ENCODE data around the gene EVX1.

Gene EVX1

GRCh38 chr7:27213433-27214238 is 29.0 kb upstream of the EVX1 start:
- Histone ChIP-seq H3K27me3 (ENCODE audit: insufficient read depth, low read depth, severe bottlenecking) (peaks cover 92% of the 10 kb centered on the region), H3K4me3 (ENCODE audit: low read depth, low read length) (no peak overlapping the region), H3K36me3 (no peaks in the 10 kb centered on the region), H3K27ac (no peak overlapping the region), H3K9me3 (ENCODE audit: severe bottlenecking) (no peaks in the 10 kb centered on the region)
- no peak for TF ChIP-seq CTCF (IDR thresholded peaks at IDR 0.05; ENCODE audit: low read depth, low read length)
- DNase-seq, result no peak

- Histone ChIP-seq H3K27ac (no peak overlapping the region), H3K4me3 (ENCODE audit: low read depth, low read length) (no peak overlapping the region), H3K27me3 (ENCODE audit: insufficient read depth, low read depth, severe bottlenecking) (peaks cover 86% of the 10 kb centered on the region), H3K36me3 (no peaks in the 10 kb centered on the region), H3K9me3 (ENCODE audit: severe bottlenecking) (no peaks in the 10 kb centered on the region)
- TF ChIP-seq CTCF (IDR thresholded peaks at IDR 0.05; ENCODE audit: low read depth, low read length), result no peak
- DNase-seq, result no peak
Measured at GRCh38 chr7:27214239-27214950, 28.2 kb upstream of the EVX1 start.

GRCh38 chr7:27215356-27215755 is 27.2 kb upstream of the EVX1 start:
- DNase-seq, result no peak
- Histone ChIP-seq H3K27me3 (ENCODE audit: insufficient read depth, low read depth, severe bottlenecking) (peaks cover 85% of the 10 kb centered on the region), H3K27ac (no peak overlapping the region), H3K36me3 (no peaks in the 10 kb centered on the region), H3K4me3 (ENCODE audit: low read depth, low read length) (no peak overlapping the region), H3K9me3 (ENCODE audit: severe bottlenecking) (no peaks in the 10 kb centered on the region)
- no peak for TF ChIP-seq CTCF (IDR thresholded peaks at IDR 0.05; ENCODE audit: low read depth, low read length)

- TF ChIP-seq CTCF (IDR thresholded peaks at IDR 0.05; ENCODE audit: low read depth, low read length), result no peak
- H3K9me3 ChIP-seq (ENCODE audit: severe bottlenecking), result no peaks in the 10 kb centered on the region
- no peak for DNase-seq
- H3K36me3 ChIP-seq, result no peaks in the 10 kb centered on the region
- no peak overlapping the region for H3K4me3 ChIP-seq (ENCODE audit: low read depth, low read length)
- peaks cover 80% of the 10 kb centered on the region for H3K27me3 ChIP-seq (ENCODE audit: insufficient read depth, low read depth, severe bottlenecking)
- no peak overlapping the region for H3K27ac ChIP-seq
Measured at GRCh38 chr7:27217951-27218350, 24.7 kb upstream of the EVX1 start.

- Histone ChIP-seq H3K4me3 (ENCODE audit: low read depth, low read length) (no peak overlapping the region), H3K27ac (no peak overlapping the region), H3K9me3 (ENCODE audit: severe bottlenecking) (no peaks in the 10 kb centered on the region), H3K36me3 (no peaks in the 10 kb centered on the region), H3K27me3 (ENCODE audit: insufficient read depth, low read depth, severe bottlenecking) (peaks cover 80% of the 10 kb centered on the region)
- TF ChIP-seq CTCF (IDR thresholded peaks at IDR 0.05; ENCODE audit: low read depth, low read length), result no peak
- no peak for DNase-seq
Measured at GRCh38 chr7:27219821-27220220, 22.8 kb upstream of the EVX1 start.

All from WERI-Rb-1 (cell line).